Nephron progenitor cell (in vitro differentiated cells): ENCODE results near the gene ROBO3.

Experiments
- DNase-seq: peaks from one replicate; pipeline ENCODE4 v3.0.0; 2021
- H3K27ac Mint-ChIP-seq: 2 replicates; pipeline ENCODE4 v1.8.0; 2021; ENCODE audit warnings: mild to moderate bottlenecking, moderate library complexity, mixed read lengths
- H3K27me3 Mint-ChIP-seq: 2 replicates; pipeline ENCODE4 v1.8.0; 2021; ENCODE audit warnings: mild to moderate bottlenecking, low read depth, mixed read lengths; ENCODE audit not compliant: poor library complexity
- H3K36me3 Mint-ChIP-seq: 2 replicates; pipeline ENCODE4 v1.8.0; 2021; ENCODE audit warnings: low read depth, mixed read lengths
- H3K4me1 Mint-ChIP-seq: 2 replicates; pipeline ENCODE4 v1.8.0; 2021; ENCODE audit warnings: mixed read lengths
- H3K4me3 Mint-ChIP-seq: 2 replicates; pipeline ENCODE4 v1.8.0; 2021; ENCODE audit warnings: mild to moderate bottlenecking, moderate library complexity, mixed read lengths
- H3K9me3 Mint-ChIP-seq: 2 replicates; pipeline ENCODE4 v1.8.0; 2021; ENCODE audit warnings: mild to moderate bottlenecking, moderate library complexity, mixed read lengths
- CTCF ChIP-seq: fragments of 200-600 bp; sonication (generic); IDR thresholded peaks from 2 replicates; pipeline ENCODE4 v1.5.0; 2021; ENCODE audit warnings: antibody characterized with exemption

ROBO3 gene

GRCh38 chr11:124887667-124888013 lies 22.4 kb downstream of the ROBO3 start:
- no peak for TF ChIP-seq CTCF
- H3K9me3 Mint-ChIP-seq, result no peaks in the 10 kb centered on the region
- H3K27me3 Mint-ChIP-seq, result peaks cover 42% of the 10 kb centered on the region
- H3K4me1 Mint-ChIP-seq, result peaks cover 79% of the 10 kb centered on the region
- no peaks in the 10 kb centered on the region for H3K36me3 Mint-ChIP-seq
- no peak overlapping the region for H3K27ac Mint-ChIP-seq
- DNase-seq, result no peak
- H3K4me3 Mint-ChIP-seq, result no peak overlapping the region

DNA sequence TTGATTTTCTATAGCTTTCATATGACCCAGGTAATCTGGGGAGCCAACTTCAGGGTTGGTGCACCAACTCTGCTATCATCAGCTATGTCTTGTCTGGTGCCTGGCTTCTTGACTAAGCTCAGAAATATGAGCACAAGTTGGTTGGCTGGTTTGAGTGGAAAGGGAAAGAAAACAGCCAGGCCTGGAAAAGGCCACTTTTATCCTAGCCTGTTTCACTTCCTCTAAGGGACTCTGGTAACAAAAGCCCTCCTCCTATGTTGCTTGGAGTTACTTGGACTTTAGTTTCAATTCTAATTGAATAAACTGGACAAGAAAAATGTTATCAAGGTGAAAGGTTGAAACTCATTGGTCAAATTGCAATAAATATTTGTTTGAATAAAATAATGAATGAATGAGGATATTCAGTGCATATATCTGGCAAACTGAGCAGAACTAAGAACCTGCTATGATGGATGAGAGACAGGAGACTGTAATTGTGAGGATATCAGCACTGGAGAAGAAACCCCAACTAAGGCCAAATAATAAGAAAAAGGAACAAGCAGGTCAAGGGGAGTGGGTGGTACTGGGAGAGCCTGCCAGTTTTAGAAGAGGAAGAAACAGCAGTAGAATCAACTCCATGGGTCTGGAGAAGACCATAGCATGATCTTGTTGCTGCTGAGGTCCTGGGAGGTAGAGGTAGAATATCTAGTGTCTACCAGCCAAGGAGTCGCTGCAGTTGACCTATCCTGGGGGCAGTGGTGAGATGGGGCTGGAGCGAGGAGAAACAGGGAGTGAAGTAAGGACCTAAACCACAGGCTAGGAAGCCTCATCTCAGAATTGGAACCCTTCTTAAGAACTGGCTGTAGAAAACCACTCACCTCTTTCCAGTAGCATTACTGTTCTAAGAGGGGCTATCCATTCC lies 24.2 kb downstream of the ROBO3 start:
- DNase-seq, result no peak
- H3K4me1 Mint-ChIP-seq, result peaks cover 63% of the 10 kb centered on the region
- H3K9me3 Mint-ChIP-seq, result no peaks in the 10 kb centered on the region
- no peak overlapping the region for H3K27ac Mint-ChIP-seq
- TF ChIP-seq CTCF, result no peak
- H3K27me3 Mint-ChIP-seq, result peaks cover 41% of the 10 kb centered on the region
- no peak overlapping the region for H3K4me3 Mint-ChIP-seq
- no peaks in the 10 kb centered on the region for H3K36me3 Mint-ChIP-seq

DNA sequence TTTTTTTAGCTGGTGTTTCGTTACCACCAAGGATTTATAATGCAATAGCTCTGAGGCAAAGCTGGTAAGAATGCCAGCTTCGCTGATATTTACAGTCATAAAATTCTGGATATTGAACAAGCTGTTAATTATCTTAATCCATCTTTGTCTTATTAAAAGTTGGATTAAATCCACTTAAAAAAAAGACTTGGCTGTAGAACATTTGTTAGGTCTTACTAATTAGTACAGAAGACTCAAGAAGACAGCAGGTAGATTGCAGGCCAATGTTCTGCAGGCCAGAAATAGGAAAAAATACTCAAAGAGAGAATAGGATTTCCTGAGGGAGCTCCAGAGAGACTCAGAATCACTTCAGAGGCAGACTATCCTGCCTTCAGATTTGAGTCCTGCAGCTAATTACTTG lies 24.9 kb downstream of the ROBO3 start:
- Mint-ChIP-seq H3K36me3 (no peaks in the 10 kb centered on the region), H3K27ac (no peak overlapping the region), H3K27me3 (peaks cover 40% of the 10 kb centered on the region), H3K4me1 (peaks cover 62% of the 10 kb centered on the region), H3K4me3 (no peak overlapping the region), H3K9me3 (no peaks in the 10 kb centered on the region)
- TF ChIP-seq CTCF, result no peak
- DNase-seq, result no peak

DNA sequence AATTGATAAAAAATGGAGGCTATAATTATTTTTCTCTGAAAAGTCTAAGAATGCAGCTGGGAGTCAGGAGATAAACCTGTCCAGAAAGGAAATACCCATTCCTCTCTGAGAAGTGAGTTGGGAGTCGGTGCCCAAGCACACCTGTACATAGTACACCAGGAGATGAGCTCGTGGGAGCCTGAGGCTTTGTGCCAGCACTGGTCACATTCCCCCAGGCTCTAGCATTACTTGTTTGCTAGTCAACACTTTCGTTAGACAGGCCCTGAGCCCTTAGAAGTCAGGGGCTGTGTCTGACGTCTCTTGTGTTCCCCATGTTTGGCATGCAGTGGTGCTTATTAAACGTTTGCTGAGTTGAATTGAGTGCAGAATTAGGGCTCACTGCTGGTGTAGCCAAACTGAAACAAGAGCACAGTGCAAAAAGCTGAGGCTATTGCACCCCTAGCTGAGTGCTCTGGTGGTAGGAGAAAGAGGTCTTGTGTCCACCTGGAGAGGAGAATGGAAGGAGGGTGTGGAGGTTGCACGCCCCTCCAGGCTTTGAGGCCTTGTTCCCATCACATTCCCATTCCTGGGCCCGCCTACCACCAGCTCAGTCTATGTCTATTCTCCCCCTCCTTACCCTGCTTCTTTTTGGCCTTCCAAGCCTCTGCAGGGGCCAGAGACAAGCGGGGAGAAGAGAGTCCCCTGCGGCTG lies 25.6 kb downstream of the ROBO3 start:
- no peak for TF ChIP-seq CTCF
- H3K4me3 Mint-ChIP-seq, result peak overlapping the region; percentile 44
- no peaks in the 10 kb centered on the region for H3K36me3 Mint-ChIP-seq
- DNase-seq, result no peak
- peaks cover 56% of the 10 kb centered on the region for H3K4me1 Mint-ChIP-seq
- H3K9me3 Mint-ChIP-seq, result no peaks in the 10 kb centered on the region
- H3K27ac Mint-ChIP-seq, result no peak overlapping the region
- peaks cover 40% of the 10 kb centered on the region for H3K27me3 Mint-ChIP-seq

DNA sequence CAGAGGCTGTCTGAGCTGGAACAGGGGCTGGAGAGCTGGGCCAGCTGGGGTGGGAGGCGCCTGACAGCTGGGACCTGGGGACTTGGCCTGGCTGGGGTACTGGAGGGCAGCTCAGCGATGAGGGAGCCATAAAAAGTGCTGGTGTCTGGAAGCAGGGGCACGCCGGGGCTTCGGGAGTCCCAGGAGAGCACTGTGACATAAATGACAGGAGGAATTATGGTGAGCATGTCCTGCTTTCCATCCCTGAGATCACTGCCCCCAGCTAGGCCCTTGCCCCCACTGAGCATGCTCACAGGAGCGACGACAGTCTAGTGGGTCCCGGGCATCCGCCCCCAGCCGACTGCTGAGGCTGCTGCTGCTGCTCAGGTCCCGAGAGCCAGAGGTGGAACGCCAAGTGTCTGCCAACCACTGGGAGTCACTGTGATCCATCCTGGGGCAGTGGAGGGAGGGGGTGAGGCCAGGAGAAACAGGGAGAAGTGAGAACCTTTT lies 26.2 kb downstream of the ROBO3 start:
- no peak for TF ChIP-seq CTCF

More for the DNA sequence above, 26.2 kb downstream of the ROBO3 start:
- Mint-ChIP-seq H3K9me3 (no peaks in the 10 kb centered on the region), H3K4me3 (no peak overlapping the region), H3K36me3 (no peaks in the 10 kb centered on the region), H3K27ac (no peak overlapping the region), H3K4me1 (peaks cover 51% of the 10 kb centered on the region), H3K27me3 (peaks cover 35% of the 10 kb centered on the region)
- DNase-seq, result peak; percentile 70
